ENCODE measurements around the gene METTL14. TPM values are rescaled to one million over a fixed set of nuclear protein-coding genes. Genes with fewer than 3 reads are reported as not detected.

METTL14 gene
- total RNA-seq, 2 donors from 2014 or later: 33.0 to 34.1 TPM

- TF ChIP-seq, protein P1, sequence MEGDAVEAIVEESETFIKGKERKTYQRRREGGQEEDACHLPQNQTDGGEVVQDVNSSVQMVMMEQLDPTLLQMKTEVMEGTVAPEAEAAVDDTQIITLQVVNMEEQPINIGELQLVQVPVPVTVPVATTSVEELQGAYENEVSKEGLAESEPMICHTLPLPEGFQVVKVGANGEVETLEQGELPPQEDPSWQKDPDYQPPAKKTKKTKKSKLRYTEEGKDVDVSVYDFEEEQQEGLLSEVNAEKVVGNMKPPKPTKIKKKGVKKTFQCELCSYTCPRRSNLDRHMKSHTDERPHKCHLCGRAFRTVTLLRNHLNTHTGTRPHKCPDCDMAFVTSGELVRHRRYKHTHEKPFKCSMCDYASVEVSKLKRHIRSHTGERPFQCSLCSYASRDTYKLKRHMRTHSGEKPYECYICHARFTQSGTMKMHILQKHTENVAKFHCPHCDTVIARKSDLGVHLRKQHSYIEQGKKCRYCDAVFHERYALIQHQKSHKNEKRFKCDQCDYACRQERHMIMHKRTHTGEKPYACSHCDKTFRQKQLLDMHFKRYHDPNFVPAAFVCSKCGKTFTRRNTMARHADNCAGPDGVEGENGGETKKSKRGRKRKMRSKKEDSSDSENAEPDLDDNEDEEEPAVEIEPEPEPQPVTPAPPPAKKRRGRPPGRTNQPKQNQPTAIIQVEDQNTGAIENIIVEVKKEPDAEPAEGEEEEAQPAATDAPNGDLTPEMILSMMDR (IDR thresholded peaks at IDR 0.05): no peak
- Histone ChIP-seq H3K9ac (ENCODE audit: low read depth in 2 of 2, low read length in 2 of 2) (no peak overlapping the region), H3K27ac (no peak overlapping the region), H3K36me3 (peaks cover 5% of the 10 kb centered on the region), H3K4me3 (no peak overlapping the region), H3K9me3 (no peaks in the 10 kb centered on the region), H3K4me1 (no peaks in the 10 kb centered on the region), H3K27me3 (no peaks in the 10 kb centered on the region)
- intact Hi-C loops (cut with DNase I): no loop called here
- DNase-seq: no peak
Observed at GRCh38 chr4:118729287-118730286, 44.4 kb downstream of the METTL14 start.

DNA sequence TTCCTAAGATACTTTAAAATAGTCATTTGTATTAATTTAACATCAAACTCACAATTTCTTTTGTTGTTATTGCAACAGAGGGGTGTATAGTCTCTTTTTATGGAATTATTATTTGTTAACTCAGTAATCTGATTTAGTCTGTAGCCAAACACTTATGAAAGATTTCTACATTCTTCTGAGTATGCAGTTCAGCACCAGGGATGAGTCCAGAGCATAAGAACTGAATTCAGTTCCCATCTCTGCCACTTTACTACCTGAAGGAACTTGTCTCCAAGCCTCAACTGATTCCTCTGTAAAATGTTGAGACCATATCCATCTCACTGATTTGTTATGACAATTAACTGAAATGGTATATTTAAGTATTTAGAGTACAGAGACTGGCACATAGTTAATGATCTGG lies 45.5 kb downstream of the METTL14 start:
- intact Hi-C loops (cut with DNase I): no loop called here

GRCh38 chr4:118732591-118733330 lies 47.6 kb downstream of the METTL14 start:
- DNase-seq: no peak
- intact Hi-C loops (cut with DNase I): no loop called here
- H3K36me3 ChIP-seq: no peaks in the 10 kb centered on the region
- no peaks in the 10 kb centered on the region for H3K27me3 ChIP-seq
- no peaks in the 10 kb centered on the region for H3K4me1 ChIP-seq
- H3K27ac ChIP-seq: no peak overlapping the region
- no peaks in the 10 kb centered on the region for H3K9me3 ChIP-seq
- no peak overlapping the region for H3K9ac ChIP-seq (ENCODE audit: low read depth in 2 of 2, low read length in 2 of 2)
- no peak overlapping the region for H3K4me3 ChIP-seq
- TF ChIP-seq, protein P1 (IDR thresholded peaks at IDR 0.05): no peak

More for the DNA sequence above, 45.5 kb downstream of the METTL14 start:
- Histone ChIP-seq H3K36me3 (peaks cover 5% of the 10 kb centered on the region), H3K27me3 (no peaks in the 10 kb centered on the region), H3K9ac (ENCODE audit: low read depth in 2 of 2, low read length in 2 of 2) (no peak overlapping the region), H3K4me1 (no peaks in the 10 kb centered on the region), H3K4me3 (no peak overlapping the region), H3K9me3 (no peaks in the 10 kb centered on the region), H3K27ac (no peak overlapping the region)
- TF ChIP-seq, protein P1 (IDR thresholded peaks at IDR 0.05): no peak
- no peak for DNase-seq

DNA sequence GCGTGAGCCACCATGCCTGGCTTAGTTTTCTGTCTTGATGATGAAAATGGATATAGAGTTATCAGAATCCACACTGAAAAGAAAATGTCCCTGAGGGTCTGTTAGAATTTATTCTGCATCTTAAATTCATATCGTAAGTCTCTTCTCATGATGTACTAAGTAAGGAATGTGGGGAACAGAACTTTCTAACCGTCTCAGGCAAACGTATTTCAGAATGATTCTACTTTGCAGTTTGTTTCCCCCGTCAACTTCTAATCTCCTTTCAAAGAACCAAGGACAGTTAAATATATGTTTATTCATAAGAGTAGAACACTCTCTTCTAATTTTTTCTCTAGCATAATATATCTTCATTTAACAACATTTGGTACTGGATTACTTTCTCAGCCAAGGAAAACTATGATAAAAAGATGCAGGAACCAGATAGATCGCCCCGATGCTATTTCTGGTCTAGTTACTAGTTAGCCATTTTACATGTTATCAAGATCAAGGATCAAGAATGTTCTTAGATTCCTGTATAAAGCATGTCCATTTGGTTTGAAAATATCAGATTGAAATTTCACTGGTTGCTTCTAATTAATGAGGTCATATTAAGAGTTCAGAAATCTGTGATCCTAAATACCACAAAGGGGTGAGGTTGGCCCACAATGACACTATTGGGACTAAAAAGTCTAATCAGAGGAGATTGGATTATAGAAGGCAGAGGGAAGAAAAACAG lies 49.5 kb downstream of the METTL14 start:
- Histone ChIP-seq H3K4me3 (no peak overlapping the region), H3K9ac (ENCODE audit: low read depth in 2 of 2, low read length in 2 of 2) (no peak overlapping the region), H3K4me1 (no peaks in the 10 kb centered on the region), H3K36me3 (peaks cover 13% of the 10 kb centered on the region), H3K9me3 (no peaks in the 10 kb centered on the region), H3K27me3 (no peaks in the 10 kb centered on the region), H3K27ac (no peak overlapping the region)
- intact Hi-C loops (cut with DNase I): no loop called here
- no peak for DNase-seq
- TF ChIP-seq, protein P1 (IDR thresholded peaks at IDR 0.05): no peak

GRCh38 chr4:118736900-118737299 lies 51.7 kb downstream of the METTL14 start:
- TF ChIP-seq, protein P1 (IDR thresholded peaks at IDR 0.05): no peak
- no peak overlapping the region for H3K27ac ChIP-seq
- DNase-seq: no peak
- no peaks in the 10 kb centered on the region for H3K27me3 ChIP-seq
- intact Hi-C loops (cut with DNase I): no loop called here
- no peaks in the 10 kb centered on the region for H3K9me3 ChIP-seq
- no peaks in the 10 kb centered on the region for H3K4me1 ChIP-seq
- H3K9ac ChIP-seq (ENCODE audit: low read depth in 2 of 2, low read length in 2 of 2): no peak overlapping the region
- peaks cover 18% of the 10 kb centered on the region for H3K36me3 ChIP-seq
- H3K4me3 ChIP-seq: no peak overlapping the region

Measured in colonic mucosa (tissue), 4 donors.